ENCODE data around the gene OPTN. TPM values are rescaled to one million over a fixed set of nuclear protein-coding genes. Genes with fewer than 3 reads are reported as not detected.

The OPTN gene
- total RNA-seq, 3 donors from 2014 or later (not counting 1 experiment from before 2014, with no cell fraction given), result 140 to 177 (median 161) TPM

DNA sequence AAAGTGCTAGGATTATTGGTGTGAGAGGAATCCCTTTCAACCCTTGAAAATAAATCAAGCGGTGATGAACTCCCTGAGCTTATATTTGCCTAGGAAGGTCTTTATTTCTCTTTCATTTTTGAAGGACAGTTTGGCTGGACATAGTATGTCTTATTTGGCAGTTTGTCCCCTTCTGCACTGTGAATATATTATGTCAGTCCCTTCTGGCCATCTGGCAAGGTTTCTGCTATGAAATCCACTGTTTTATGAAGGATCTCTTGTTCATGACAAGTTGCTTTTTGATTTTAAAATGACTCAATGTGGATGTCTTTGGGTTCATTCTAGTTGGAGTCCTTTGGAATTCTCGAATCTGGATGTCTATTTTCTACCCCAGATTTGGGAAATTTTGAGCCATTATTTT, 39.7 kb downstream of the OPTN start:
- 88% methylated on average over 2 of the region's 2 CpGs for WGBS (ENCODE audit: insufficient coverage)
- Mint-ChIP-seq H3K4me3 (no peak overlapping the region), H3K4me1 (peaks cover 0 to 4% of the 10 kb centered on the region in 2 donors), H3K27ac (peak overlapping the region in 1 of 2 donors; percentile 7), H3K27me3 (ENCODE audit: low read depth in 2 of 2) (no peaks in the 10 kb centered on the region), H3K36me3 (peaks cover 20% of the 10 kb centered on the region), H3K9me3 (peaks cover 0 to 2% of the 10 kb centered on the region in 2 donors)
- Histone ChIP-seq H3K9me3 (ENCODE audit: control insufficient read depth, insufficient read depth, low read length) (no peaks in the 10 kb centered on the region), H3K27me3 (ENCODE audit: control insufficient read depth, insufficient read depth, low read length) (no peaks in the 10 kb centered on the region), H3K4me1 (ENCODE audit: control insufficient read depth, insufficient read depth, low read length) (no peaks in the 10 kb centered on the region), H3K27ac (ENCODE audit: low read length) (no peak overlapping the region), H3K4me3 (ENCODE audit: low read length) (no peak overlapping the region), H3K36me3 (ENCODE audit: control insufficient read depth, insufficient read depth, low read length) (peaks cover 60% of the 10 kb centered on the region)
- ATAC-seq (no peak), DNase-seq (no peak)
- intact Hi-C loops (cut with micrococcal nuclease), result no loop called here
- TF ChIP-seq, protein P1, sequence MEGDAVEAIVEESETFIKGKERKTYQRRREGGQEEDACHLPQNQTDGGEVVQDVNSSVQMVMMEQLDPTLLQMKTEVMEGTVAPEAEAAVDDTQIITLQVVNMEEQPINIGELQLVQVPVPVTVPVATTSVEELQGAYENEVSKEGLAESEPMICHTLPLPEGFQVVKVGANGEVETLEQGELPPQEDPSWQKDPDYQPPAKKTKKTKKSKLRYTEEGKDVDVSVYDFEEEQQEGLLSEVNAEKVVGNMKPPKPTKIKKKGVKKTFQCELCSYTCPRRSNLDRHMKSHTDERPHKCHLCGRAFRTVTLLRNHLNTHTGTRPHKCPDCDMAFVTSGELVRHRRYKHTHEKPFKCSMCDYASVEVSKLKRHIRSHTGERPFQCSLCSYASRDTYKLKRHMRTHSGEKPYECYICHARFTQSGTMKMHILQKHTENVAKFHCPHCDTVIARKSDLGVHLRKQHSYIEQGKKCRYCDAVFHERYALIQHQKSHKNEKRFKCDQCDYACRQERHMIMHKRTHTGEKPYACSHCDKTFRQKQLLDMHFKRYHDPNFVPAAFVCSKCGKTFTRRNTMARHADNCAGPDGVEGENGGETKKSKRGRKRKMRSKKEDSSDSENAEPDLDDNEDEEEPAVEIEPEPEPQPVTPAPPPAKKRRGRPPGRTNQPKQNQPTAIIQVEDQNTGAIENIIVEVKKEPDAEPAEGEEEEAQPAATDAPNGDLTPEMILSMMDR (IDR thresholded peaks at IDR 0.05), result no peak

DNA sequence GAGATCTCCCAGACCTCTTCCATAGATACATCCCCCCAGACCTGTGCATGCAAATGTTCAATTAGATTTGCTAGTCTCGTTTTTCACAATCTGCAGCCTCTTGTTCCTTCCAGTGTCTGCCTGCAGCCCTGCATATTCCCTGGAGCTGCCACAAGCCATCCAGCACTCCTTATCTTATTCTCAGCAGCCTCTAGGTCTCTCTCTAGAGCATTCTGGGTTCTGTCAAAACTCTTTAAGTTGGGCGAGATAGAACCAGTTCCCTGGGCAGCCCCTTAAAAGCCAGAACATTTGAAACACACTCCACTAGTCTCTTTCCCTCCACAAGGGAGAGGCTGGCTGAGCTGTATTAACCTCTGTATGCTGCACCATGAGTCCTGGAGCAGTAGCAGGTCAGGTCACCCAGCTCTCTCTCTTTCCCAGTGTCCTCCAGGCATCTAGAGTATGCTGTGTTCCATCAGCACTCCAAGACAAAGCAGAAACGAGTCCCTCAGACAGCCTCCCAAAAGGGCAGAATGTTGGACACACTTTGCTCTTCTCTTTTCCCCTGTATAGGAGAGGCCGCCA, 40.7 kb downstream of the OPTN start:
- Histone ChIP-seq H3K9me3 (ENCODE audit: control insufficient read depth, insufficient read depth, low read length) (no peaks in the 10 kb centered on the region), H3K4me1 (ENCODE audit: control insufficient read depth, insufficient read depth, low read length) (no peaks in the 10 kb centered on the region), H3K4me3 (ENCODE audit: low read length) (no peak overlapping the region), H3K36me3 (ENCODE audit: control insufficient read depth, insufficient read depth, low read length) (peaks cover 50% of the 10 kb centered on the region), H3K27ac (ENCODE audit: low read length) (no peak overlapping the region), H3K27me3 (ENCODE audit: control insufficient read depth, insufficient read depth, low read length) (no peaks in the 10 kb centered on the region)
- Mint-ChIP-seq H3K27ac (peak overlapping the region; percentile 1 to 7), H3K27me3 (ENCODE audit: low read depth in 2 of 2) (no peaks in the 10 kb centered on the region), H3K4me3 (no peak overlapping the region), H3K4me1 (peaks cover 0 to 4% of the 10 kb centered on the region in 2 donors), H3K36me3 (peaks cover 27% of the 10 kb centered on the region), H3K9me3 (peaks cover 3 to 6% of the 10 kb centered on the region in 2 donors)
- intact Hi-C loops (cut with micrococcal nuclease), result no loop called here
- DNase-seq (no peak), ATAC-seq (no peak)
- TF ChIP-seq, protein P1 (IDR thresholded peaks at IDR 0.05), result no peak
- 93% methylated on average over 4 of the region's 4 CpGs for WGBS (ENCODE audit: insufficient coverage)

DNA sequence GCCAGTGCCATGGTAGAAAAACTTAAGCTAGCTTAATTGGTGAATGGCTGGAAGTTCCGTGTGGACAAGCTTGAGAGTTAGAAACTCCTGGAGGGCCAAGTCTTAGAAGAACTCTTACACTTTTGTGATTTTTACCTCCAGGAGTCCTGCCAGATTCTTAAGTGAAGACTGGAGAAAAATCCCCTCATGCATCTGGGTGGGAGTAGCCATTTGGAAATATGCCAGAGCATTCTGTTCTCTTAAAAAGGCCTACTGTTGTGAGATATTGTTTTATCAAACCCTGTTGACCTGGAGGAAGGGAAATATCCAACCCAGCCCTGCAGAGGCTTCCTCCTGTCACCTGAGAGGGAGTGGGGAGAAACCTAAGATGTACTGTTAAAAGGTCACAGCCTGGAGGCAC, 43.8 kb downstream of the OPTN start:
- TF ChIP-seq, protein P1 (IDR thresholded peaks at IDR 0.05), result no peak
- H3K27me3 ChIP-seq (ENCODE audit: control insufficient read depth, insufficient read depth, low read length), result no peaks in the 10 kb centered on the region
- WGBS (ENCODE audit: insufficient coverage), result 100% methylated on average over 1 of the region's 1 CpG
- no peak for DNase-seq
- H3K27ac Mint-ChIP-seq, result no peak overlapping the region
- no peak overlapping the region for H3K27ac ChIP-seq (ENCODE audit: low read length)
- peaks cover 21% of the 10 kb centered on the region for H3K36me3 ChIP-seq (ENCODE audit: control insufficient read depth, insufficient read depth, low read length)
- peaks cover 0 to 4% of the 10 kb centered on the region in 2 donors for H3K4me1 Mint-ChIP-seq
- H3K4me3 ChIP-seq (ENCODE audit: low read length), result no peak overlapping the region
- H3K36me3 Mint-ChIP-seq, result peaks cover 27% of the 10 kb centered on the region
- no peaks in the 10 kb centered on the region for H3K9me3 ChIP-seq (ENCODE audit: control insufficient read depth, insufficient read depth, low read length)
- H3K27me3 Mint-ChIP-seq (ENCODE audit: low read depth in 2 of 2), result no peaks in the 10 kb centered on the region
- ATAC-seq, result no peak
- intact Hi-C loops (cut with micrococcal nuclease), result no loop called here
- H3K9me3 Mint-ChIP-seq, result peaks cover 3 to 6% of the 10 kb centered on the region in 2 donors
- H3K4me3 Mint-ChIP-seq, result no peak overlapping the region
- no peaks in the 10 kb centered on the region for H3K4me1 ChIP-seq (ENCODE audit: control insufficient read depth, insufficient read depth, low read length)

DNA sequence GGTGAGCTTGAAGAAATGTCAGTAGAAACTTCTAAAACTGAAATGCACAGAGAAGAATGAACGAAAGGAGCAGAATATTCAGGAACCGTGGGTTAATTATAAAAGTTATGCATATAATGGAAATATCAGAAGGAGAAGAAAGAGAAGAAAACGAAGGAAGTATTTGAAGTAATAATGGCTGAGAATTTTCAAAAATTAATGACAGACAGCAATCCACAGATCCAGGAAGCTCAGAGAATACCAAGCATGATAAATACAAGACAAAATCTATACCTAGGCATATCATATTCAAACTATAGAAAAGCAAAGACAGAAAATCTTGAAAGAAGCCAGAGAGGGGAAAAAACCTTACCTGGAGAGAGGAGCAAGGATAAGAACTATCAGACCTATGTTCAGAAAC, 44.9 kb downstream of the OPTN start:
- ATAC-seq (no peak), DNase-seq (no peak)
- Mint-ChIP-seq H3K36me3 (peaks cover 27% of the 10 kb centered on the region), H3K27me3 (ENCODE audit: low read depth in 2 of 2) (no peaks in the 10 kb centered on the region), H3K4me1 (peaks cover 0 to 4% of the 10 kb centered on the region in 2 donors), H3K9me3 (peaks cover 3 to 6% of the 10 kb centered on the region in 2 donors), H3K27ac (no peak overlapping the region), H3K4me3 (no peak overlapping the region)
- Histone ChIP-seq H3K36me3 (ENCODE audit: control insufficient read depth, insufficient read depth, low read length) (peaks cover 14% of the 10 kb centered on the region), H3K27ac (ENCODE audit: low read length) (no peak overlapping the region), H3K9me3 (ENCODE audit: control insufficient read depth, insufficient read depth, low read length) (no peaks in the 10 kb centered on the region), H3K4me1 (ENCODE audit: control insufficient read depth, insufficient read depth, low read length) (no peaks in the 10 kb centered on the region), H3K4me3 (ENCODE audit: low read length) (no peak overlapping the region), H3K27me3 (ENCODE audit: control insufficient read depth, insufficient read depth, low read length) (no peaks in the 10 kb centered on the region)
- TF ChIP-seq, protein P1 (IDR thresholded peaks at IDR 0.05), result no peak
- 72% methylated on average over 2 of the region's 3 CpGs for WGBS (ENCODE audit: insufficient coverage)
- intact Hi-C loops (cut with micrococcal nuclease), result no loop called here

All from natural killer cell (primary cell).